DMS153 treated with DMSO at 0.1 percent for 48 hours (cell line): ENCODE results near the gene RAD51C.
"Not testable (repeated sequence)": the region's sequence is repeated elsewhere in the genome, so short reads cannot be mapped to it uniquely, and the experiment has no call there.

Source experiments
- DNase-seq: peaks from one replicate; lab custom pipeline; 2025; ENCODE audit not compliant: unreplicated experiment; lab: John Stamatoyannopoulos, UW

RAD51C gene

DNA sequence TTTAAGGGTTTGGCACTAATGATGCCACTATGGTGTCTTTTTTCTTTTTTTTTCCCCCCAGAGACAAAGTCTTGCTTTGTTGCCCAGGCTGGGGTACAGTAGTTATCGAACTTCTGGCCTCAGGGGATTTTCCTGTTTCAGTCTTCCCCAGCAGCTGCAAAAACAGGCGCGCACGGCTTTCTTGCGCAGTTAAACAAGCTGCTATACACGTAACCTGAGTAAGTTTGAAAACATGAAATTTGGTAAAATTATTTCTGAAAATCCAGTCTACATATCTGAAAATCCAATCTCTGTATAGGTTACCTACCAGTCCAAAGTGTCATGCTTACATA lies 12.4 kb upstream of the RAD51C start:
- no peak for DNase-seq

DNA sequence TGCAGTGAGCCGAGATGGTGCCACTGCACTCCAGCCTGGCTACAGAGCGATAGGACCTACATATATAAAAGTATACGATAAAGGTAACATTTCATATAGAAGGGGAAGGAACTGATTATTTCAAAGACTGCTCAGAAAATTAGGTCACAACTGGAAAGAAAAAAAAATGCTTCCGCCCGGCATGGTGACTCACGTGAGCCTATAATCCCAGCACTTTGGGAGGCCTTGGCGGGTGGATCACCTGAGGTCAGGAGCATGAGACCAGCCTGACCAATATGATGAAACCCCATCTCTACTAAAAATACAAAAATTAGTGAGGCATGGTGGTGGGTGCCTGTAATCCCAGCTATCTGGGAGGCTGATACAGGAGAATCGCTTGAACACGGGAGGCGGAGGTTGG lies 8.4 kb upstream of the RAD51C start:
- no peak for DNase-seq

DNA sequence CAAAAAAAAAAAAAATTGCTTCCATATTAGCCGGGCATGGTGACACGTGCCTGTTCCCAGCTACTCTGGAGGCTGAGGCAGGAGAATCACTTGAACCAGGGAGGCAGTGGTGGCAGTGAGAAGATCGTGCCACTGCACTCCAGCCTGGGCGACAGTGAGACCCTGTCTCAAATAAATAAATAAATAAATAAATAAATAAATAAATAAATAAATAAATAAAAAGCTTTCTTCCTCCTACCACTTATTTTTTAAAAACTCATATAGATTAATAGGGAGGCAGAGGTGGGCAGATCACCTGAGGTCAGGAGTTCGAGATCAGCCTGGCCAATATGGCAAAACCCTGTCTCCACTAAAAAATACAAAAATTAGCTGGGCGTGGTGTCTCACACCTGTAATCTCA lies 7.9 kb upstream of the RAD51C start:
- not testable (repeated sequence) for DNase-seq

DNA sequence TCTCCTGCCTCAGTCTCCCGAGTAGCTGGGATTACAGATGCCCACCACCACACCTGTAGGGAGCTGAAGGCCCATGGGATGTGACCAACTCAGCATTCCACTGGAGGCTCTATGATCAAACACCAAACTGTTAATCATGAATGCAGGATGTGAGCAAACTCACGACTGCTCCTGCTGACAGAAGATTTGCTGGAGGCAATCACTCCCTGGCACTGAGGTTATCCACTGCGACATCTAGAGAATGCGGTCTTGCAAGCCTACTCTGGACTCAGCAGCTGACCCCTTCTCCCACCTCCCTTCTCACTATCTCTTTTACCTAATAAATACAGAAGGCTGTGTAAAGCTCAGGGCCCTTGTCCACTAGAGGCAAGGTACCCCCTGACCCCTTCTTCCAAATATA lies 5.4 kb upstream of the RAD51C start:
- DNase-seq = no peak

DNA sequence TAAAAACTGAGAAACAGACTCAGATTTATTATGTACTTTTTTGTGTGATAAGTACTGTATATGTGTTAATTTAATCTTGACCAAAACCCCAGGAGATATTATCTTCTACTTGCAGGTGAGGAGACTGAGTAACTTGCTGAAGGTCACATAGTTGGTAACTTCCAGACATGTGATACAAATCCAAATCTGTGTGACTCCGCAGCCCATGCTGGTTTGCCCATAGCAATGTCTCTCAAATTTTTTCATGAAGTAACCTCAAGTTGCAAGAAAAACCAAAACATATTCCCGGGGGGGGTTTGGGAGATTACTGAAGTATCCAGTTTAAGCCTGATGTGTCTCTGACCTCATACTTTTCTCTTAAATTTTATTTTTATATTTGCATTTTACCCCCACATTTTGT lies 3.9 kb upstream of the RAD51C start:
- DNase-seq = no peak

DNA sequence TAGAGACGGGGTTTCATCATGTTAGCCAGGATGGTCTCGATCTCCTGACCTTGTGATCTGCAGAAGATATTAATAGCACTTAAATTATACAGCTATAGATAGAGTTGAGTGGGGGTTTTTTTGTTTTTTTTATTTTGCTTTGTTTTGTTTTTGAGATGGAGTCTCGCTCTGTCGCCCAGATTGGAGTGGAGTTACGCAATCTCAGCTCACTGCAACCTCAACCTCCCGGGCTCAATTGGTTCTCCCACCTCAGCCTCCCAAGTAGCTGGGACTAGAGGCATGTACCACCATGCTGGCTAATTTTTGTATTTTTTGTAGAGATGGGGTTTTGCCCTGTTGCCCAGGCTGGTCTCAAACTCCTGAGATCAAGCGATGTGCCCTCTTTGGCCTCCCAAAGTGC lies 2.4 kb upstream of the RAD51C start:
- not testable (repeated sequence) for DNase-seq

DNA sequence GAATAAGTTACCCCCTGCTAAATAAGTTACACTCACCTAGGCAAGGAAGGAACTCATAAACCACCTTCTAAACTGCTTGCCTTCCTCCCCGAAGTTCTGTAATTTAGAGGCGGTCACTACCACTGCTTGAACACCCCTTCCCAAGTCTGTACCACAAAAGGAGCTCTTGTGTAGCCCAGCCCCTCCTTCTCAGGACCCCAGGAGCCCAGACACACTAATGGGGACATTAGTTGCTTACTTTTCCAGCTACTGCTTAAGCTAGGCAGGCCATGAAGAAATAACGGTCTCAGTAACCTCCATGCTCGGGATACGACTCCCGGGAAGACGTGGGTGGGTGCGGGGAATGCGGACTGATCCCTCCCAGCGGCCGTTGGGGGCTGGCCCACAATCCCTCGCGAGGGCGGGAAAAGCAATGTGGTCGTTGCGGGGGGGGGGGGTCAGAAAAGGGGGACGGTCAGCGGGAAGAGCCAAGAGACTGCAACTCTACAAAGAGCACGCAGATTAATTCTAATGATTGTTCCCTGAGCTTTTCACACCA lies 632 bp upstream of the RAD51C start, which contains the start of gene TEX14:
TEX14 (minus strand) TSS at position 345 of the 538 bp plus-strand sequence. CDS start 40,044 bp downstream, outside the sequence.
- no peak for DNase-seq

DNA sequence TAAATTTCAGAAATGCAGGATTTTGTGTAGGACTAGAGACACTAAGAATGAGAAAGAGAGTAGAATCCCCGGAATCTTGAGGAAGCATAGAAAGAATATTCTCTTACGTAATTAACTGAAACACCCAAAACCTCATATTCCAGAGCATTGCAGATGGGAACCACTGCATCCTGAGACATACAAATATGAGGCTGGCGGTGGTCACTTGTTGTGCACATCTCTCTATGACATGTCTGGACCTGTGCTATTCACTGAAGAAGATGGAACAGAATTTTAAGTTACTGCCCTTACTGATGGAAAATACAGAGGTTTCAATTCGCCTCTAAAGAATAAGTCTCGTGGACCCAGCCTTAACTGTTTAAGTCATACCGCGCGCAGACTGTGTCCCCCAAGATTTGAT lies 806 bp downstream of the RAD51C start:
- DNase-seq = no peak

DNA sequence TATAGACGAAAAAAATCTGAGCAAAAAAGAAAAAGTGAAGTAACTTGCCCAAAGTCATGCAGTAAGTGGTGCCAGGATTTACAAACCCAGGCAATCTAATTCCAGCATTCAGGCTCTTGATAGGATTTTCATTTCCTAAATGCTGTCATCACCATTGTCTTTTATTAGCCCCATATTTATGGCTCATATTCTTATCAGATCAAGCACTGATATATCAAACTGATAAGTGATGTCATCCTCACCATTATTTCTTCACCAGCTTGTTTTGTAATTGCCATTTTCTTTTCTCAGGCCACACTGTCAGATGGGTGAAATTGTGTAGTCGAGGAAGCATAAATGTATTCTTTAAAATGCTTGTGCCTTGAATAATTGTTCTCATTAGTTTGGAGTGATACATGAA lies 1.3 kb downstream of the RAD51C start:
- no peak for DNase-seq

DNA sequence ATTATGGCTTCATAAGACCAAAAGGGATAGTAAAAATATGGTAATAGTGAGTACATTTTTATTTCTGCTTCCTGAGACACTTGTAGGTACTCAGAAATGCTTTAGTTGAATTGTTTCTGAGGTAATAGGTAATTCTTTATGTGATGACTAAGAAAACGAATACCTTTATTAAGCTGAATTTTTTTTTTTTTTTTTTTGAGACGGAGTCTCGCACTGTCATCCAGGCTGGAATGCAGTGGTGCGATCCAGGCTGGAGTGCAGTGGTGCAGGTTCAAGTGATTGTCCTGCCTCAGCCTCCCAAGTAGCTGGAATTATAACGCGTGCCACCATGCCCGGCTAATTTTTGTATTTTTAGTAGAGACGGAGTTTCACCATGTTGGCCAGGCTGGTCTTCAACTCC lies 1.9 kb downstream of the RAD51C start:
- DNase-seq = no peak

DNA sequence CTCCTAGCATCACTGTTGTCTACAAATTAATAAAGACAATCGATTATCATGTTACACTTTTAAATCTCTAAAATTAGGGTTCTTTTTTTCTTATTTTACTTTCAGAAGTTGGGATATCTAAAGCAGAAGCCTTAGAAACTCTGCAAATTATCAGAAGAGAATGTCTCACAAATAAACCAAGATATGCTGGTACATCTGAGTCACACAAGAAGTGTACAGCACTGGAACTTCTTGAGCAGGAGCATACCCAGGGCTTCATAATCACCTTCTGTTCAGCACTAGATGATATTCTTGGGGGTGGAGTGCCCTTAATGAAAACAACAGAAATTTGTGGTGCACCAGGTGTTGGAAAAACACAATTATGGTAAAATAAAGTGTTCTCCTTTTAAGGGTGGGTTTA lies 2.4 kb downstream of the RAD51C start:
- no peak for DNase-seq

DNA sequence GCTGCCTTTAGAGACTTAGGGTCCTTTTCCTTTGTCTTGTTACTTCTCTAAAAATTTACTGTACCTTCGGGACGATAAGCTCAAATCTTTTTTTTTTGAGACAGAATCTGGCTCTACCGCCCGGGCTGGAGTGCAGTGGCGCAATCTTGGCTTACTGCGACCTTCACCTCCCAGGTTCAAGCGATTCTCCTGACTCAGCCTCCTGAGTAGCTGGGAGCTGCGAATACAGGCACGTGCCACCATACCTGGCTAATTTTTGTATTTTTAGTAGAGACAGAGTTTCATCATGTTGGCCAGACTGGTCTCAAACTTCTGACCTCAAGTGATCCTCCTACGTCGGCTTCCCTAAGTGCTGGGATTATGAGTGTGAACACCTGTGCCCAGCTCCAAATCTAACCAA lies 7.4 kb downstream of the RAD51C start:
- no peak for DNase-seq

DNA sequence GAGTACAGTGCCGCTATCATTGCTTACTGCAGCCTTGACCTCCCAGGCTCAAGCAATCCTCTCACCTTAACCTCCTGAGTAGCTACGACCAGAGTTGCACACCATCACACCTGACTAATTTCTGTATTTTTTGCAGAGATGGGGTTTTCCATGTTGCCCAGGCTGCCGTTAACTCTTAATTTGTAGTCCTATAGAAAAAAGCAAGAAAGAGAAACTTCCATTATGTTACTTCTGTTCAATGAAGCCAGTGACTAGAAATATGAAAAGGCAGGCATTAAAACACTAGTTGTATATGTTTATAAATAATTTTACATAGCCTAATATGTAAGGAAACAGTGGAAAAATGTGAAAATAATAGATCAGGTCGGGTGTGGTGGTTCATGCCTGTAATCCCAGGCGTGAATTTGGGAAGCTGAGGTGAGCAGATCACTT lies 9.7 kb downstream of the RAD51C start:
- no peak for DNase-seq

DNA sequence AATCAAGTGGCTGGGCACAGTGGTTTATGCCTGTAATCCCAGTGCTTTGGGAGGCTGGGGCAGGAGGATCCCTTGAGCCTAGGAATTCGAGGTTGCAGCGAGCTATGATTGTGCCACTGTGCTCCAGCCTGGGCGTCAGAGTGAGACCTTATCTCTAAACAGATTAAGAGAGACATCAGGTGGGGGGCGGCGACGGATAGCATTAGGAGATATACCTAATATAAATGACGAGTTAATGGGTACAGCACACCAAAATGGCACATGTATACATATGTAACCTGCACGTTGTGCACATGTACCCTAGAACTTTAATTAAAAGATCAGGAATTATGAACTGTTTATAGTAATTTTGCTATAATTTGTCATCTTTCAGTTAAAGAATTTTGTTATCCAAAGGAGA lies 10.3 kb downstream of the RAD51C start:
- DNase-seq = no peak

DNA sequence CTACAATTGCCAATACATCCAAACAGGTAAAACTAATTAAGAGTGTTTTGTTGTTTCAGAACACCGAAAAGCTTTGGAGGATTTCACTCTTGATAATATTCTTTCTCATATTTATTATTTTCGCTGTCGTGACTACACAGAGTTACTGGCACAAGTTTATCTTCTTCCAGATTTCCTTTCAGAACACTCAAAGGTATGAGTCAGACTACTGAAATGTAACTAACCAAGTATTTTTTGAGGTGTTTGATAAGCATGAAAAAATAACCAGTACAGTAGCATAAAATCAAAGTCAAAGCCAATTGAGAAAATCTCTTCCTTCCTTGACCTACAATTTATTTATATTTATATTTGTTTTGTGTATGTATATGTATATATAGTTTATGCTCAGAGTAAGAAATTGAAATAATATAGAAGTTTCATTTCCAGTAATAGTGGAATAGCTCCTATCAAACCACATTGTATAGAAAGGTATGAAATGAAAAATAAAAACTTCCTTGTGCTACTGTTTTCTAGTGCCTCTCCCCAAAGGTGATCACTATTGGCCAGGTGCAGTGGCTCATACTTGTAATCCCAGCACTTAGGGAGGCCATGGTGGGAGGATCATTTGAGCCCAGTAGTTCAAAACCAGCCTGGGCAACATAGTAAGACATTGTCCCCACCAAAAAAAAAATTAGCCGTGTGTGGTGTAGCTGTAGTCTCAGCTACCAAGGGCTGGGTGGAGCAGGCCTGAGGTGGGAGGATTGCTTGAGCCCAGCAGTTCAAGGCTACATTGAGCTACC lies 10.9 kb downstream of the RAD51C start:
- no peak for DNase-seq

DNA sequence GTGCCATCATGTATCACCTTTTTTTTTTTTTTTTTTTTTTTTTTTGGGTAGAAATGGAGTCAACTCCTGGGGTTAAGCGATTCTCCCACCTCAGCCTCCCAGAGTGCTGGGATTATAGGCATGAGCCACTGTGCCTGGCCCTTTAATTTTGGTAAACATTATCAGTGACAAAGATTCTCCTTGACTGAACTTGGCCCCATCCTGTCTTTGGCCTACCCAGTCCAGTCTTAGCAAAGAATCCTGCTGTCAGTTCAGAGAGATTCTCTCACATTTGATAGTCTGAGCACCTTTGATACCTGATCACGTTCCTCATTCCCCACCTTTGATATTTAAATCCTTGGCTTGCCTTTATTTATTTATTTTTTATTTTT lies 11.5 kb downstream of the RAD51C start:
- no peak for DNase-seq

DNA sequence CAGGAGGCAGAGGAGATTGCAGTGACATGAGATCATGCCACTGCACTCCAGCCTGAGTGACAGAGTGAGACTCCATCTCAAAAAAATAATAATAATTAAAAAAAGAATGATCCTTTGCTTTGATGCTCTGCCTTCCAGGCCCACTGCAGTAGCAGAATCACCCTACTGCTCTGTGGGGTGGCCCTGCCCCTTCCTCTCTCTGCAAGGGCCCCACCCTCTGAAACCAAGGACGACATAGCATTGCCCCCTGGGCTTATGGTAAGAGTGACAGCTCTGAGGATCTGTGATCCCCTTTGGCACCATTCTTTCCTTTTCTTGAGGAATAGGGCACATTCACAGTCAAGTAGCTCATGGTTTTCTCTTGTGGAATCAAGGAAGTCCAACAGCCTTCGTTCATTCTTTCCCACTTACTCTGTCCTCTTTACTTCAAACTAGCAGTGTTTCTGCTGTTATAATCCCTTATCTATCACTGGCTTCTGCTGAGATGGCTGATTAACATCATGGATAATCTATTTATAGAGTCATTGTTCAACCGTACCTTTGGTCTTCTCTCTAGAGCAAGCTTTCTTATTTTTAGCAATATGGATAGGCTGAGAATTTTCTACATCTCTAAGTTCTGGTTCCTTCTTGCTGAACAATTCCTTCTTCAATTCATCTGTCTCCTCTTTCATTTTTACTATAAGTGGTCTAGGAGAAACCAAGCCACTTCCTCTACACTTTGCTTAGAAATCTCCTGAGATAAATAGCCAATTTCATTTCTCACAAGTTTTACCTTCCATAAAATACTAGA lies 14.1 kb downstream of the RAD51C start:
- DNase-seq = no peak

DNA sequence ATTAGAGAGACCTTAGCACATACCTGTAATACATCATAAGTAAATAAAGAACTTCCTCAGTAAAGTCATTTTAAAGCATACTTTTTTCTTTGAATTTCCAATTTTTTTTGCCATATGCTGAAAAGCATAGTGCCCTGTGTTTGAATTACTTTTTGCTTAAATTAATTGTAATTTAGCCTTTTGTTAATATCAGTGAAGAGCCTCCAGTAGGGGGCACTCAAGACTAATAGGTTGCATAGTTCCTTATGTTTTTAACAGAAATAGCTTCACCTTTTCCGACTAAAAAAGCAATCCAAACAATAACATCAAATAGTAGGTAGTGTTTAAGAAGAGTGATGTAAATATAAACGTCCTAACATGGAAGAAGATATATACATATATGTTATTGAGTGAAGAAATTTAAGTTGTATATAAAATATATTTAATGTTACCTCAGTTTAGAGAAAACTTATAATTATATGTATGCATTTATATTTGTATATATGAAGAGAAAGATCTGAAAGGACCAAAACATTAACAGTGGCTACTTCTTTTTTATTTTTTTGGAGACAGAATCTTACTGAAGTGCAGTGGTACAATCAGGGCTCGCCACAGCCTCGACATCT lies 18.6 kb downstream of the RAD51C start:
- DNase-seq = peak; percentile 22

DNA sequence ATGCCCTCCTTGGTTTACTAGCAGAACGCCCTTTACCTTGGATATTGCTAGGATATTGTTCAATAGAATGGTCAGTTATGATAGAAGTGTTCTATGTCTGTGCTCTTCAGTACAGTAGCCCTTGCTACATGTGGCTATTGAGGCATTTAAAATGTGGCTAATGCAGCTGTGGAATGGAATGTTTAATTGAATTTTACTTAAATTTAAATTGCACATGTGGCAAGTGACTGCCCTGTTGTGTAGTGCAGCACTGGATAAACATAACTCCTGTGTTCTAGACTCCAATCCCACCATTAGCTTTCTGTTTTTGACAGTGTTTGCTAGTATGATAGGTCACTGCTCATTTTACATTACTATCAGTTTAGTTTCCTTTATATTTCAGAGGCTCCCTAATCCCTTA lies 29.9 kb downstream of the RAD51C start:
- no peak for DNase-seq

DNA sequence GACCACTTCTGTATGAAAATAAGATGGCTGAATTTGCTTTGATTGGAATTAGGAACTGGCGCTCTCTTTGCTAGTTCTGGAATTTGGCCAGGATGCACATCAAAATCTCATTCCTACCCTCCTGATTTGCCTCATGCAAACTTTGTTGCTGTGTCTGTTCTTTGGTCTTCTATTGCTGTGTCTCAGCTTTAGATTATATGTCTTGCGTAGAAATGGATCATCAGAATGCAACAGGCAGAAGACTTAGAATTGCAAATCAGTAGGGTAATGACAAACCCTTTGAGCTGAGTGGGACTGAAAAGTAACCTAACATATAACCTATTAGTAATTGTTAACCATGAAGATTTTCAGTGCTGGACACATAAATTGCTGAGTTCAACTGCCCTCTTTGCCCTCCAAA lies 30.3 kb downstream of the RAD51C start:
- no peak for DNase-seq

DNA sequence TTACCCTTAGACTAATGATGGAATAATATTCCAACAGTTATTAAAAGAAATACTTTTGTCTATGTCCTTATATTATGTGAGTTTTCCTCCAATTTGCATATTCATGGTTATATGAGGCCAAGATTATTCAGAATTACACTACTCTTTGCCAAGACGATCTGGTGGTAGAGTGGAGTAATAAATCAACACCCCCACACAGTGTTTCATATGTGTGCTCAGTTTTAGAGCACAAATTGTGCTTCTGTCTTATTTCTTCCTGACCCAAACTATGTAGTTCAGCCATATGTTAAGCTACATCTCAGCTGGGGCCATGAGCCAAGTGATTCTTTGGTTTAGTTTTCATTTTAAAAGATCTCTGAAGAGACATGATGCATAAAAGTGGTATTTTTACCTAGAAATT lies 36.4 kb downstream of the RAD51C start:
- DNase-seq = no peak

DNA sequence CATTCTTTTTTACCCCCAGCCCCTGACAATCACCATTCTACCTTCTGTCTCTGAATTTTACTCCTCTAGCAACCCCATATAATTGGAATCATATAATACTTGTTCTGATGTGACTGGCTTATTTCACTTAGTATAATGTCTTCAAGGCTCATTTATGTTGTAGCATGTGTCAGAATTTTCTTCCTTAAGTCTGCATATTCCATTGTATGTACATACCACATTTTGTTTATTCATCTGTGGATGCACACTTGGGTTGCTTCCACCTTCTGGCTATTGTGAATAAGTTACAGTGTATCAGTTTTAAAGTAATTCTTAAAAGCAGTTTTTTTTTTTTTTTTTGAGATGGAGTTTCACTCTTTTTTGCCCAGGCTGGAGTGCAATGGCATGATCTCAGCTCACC lies 38.5 kb downstream of the RAD51C start:
- DNase-seq = no peak
